Tibial nerve (tissue), 4 donors: ENCODE data around the gene CYP1A1.

Source experiments
- CTCF ChIP-seq, 5 experiments: fragments of 200-600 bp in 3 of 5; fragments of 450-650 bp in 2 of 5; sonication (generic) in 3 of 5; IDR thresholded peaks; one replicate each; pipeline ENCODE4 v1.5.1; 2016 to 2019; ENCODE audit warnings: antibody characterized with exemption in 5 of 5, mild to moderate bottlenecking in 3 of 5, moderate library complexity in 2 of 5
- EP300 ChIP-seq, 2 donors: sonication (generic); formaldehyde crosslinking; IDR thresholded peaks; one replicate each; pipeline ENCODE4 v1.6.1; 2017; ENCODE audit warnings: antibody characterized with exemption in 2 of 2, mild to moderate bottlenecking in 1 of 2
- POLR2A ChIP-seq, 2 donors: fragments of 450-650 bp; IDR thresholded peaks; one replicate each; pipeline ENCODE4 v1.6.1; 2017; ENCODE audit warnings: antibody characterized with exemption in 2 of 2, mild to moderate bottlenecking in 2 of 2, moderate library complexity in 2 of 2

GRCh38 chr15:74683758-74684157 lies 41.6 kb downstream of the CYP1A1 start:
- TF ChIP-seq CTCF (IDR thresholded peaks at IDR 0.05) (no peak), POLR2A (IDR thresholded peaks at IDR 0.05) (no peak), EP300 (IDR thresholded peaks at IDR 0.05) (no peak)
